Suprapubic skin (tissue), 4 donors: Measurements from ENCODE around the gene OR52W1. TPM values are rescaled to one million over a fixed set of nuclear protein-coding genes. Genes with fewer than 3 reads are reported as not detected.

ENCODE experiments used
- DNase-seq, 2 donors: peaks; one replicate each; pipeline ENCODE4 v3.0.0-alpha.2; 2019; ENCODE audit warnings: low spot score in 2 of 2
- H3K27ac ChIP-seq: fragments of 200-600 bp; sonication (generic); one replicate; pipeline ENCODE4 v1.5.1; 2019
- H3K27me3 ChIP-seq: fragments of 200-600 bp; sonication (generic); one replicate; pipeline ENCODE4 v1.5.1; 2019
- H3K36me3 ChIP-seq: fragments of 200-600 bp; sonication (generic); one replicate; pipeline ENCODE4 v1.5.1; 2019
- H3K4me1 ChIP-seq: fragments of 200-600 bp; sonication (generic); one replicate; pipeline ENCODE4 v1.5.1; 2019
- H3K4me3 ChIP-seq: fragments of 200-600 bp; sonication (generic); one replicate; pipeline ENCODE4 v1.5.1; 2019; ENCODE audit warnings: mild to moderate bottlenecking
- H3K9me3 ChIP-seq: fragments of 200-600 bp; sonication (generic); one replicate; pipeline ENCODE4 v1.5.1; 2019
- EP300 ChIP-seq: sonication (generic); formaldehyde crosslinking; IDR thresholded peaks from one replicate; pipeline ENCODE4 v1.6.1; 2017; ENCODE audit warnings: antibody characterized with exemption
- POLR2A ChIP-seq, 2 donors: fragments of 450-650 bp; IDR thresholded peaks; one replicate each; pipeline ENCODE4 v1.6.1; 2017; ENCODE audit warnings: antibody characterized with exemption in 2 of 2, mild to moderate bottlenecking in 2 of 2, moderate library complexity in 2 of 2
- POLR2AphosphoS5 ChIP-seq, 3 donors: sonication (generic); formaldehyde crosslinking; IDR thresholded peaks; one replicate each; pipeline ENCODE4 v1.6.1; 2017; ENCODE audit warnings: antibody characterized with exemption in 3 of 3
- WGBS: methylation state at CpG from one replicate; pipeline ENCODE4 v1.1.5; 2018; 5-methylcytosine and 5-hydroxymethylcytosine counted together
- total RNA-seq, 4 donors: library from RNA; depleted of rRNA; stranded (reverse); fragments of >200 nt; gene quantifications; one replicate each; pipeline ENCODE4 v1.1.0, GENCODE V29; 2016
- TF ChIP-seq, protein P1 (sequence below), 2 donors: fragments of 200-600 bp in 1 of 2; fragments of 450-650 bp in 1 of 2; sonication (generic) in 1 of 2; IDR thresholded peaks; one replicate each; pipeline ENCODE4 v1.5.1; 2016 to 2019; ENCODE audit warnings: antibody characterized with exemption in 2 of 2, mild to moderate bottlenecking in 1 of 2, moderate library complexity in 1 of 2

The OR52W1 gene
- total RNA-seq, 4 donors from 2014 or later = not detected

DNA sequence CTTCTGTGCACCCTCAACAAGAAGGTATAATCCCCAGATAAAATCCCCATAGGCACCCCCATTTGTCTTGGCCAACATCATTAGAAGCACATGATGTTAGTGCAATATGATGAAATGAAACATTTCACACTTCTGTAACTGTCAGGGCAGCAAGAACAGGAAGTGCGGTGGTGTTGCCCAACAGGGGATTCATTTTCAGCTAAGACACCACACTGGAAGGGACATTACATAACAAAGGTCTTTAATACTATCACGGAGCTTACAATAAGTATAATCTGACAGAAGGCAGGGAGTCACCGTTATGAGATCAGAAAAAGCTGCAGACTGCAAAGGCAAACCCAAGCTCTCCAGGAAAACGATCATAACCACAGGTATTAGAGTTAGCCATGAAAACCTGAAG is 2.0 kb downstream of the OR52W1 start:
- H3K4me1 ChIP-seq = peaks cover 4% of the 10 kb centered on the region
- H3K27me3 ChIP-seq = no peaks in the 10 kb centered on the region
- DNase-seq = no peak
- H3K9me3 ChIP-seq = no peaks in the 10 kb centered on the region
- no peak overlapping the region for H3K4me3 ChIP-seq
- TF ChIP-seq, protein P1, sequence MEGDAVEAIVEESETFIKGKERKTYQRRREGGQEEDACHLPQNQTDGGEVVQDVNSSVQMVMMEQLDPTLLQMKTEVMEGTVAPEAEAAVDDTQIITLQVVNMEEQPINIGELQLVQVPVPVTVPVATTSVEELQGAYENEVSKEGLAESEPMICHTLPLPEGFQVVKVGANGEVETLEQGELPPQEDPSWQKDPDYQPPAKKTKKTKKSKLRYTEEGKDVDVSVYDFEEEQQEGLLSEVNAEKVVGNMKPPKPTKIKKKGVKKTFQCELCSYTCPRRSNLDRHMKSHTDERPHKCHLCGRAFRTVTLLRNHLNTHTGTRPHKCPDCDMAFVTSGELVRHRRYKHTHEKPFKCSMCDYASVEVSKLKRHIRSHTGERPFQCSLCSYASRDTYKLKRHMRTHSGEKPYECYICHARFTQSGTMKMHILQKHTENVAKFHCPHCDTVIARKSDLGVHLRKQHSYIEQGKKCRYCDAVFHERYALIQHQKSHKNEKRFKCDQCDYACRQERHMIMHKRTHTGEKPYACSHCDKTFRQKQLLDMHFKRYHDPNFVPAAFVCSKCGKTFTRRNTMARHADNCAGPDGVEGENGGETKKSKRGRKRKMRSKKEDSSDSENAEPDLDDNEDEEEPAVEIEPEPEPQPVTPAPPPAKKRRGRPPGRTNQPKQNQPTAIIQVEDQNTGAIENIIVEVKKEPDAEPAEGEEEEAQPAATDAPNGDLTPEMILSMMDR (IDR thresholded peaks at IDR 0.05) = no peak
- TF ChIP-seq POLR2AphosphoS5 (IDR thresholded peaks at IDR 0.05) = peak in 1 of 3 donors; percentile 64
- 72% methylated on average over 4 of the region's 4 CpGs for WGBS
- no peak overlapping the region for H3K27ac ChIP-seq
- peaks cover 13% of the 10 kb centered on the region for H3K36me3 ChIP-seq

DNA sequence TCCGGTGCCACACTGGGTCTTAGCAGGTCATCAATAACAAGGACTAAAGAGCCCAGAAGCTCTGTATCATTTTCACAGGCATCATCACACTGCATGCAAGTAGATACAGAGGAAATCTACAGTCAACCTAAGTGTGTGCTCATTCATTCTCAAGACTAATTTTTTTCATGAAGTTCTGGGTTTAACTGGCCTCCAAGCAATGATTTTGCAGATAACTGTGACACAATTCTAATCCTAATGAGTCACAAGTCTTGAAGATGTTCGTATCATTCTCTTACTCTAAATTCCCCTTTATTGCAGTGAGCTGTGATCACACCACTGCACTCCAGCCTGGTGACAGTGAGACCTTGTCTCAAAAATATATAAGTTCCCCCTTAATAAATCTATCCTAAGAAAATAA is 2.5 kb downstream of the OR52W1 start:
- Histone ChIP-seq H3K4me3 (no peak overlapping the region), H3K27ac (no peak overlapping the region), H3K9me3 (no peaks in the 10 kb centered on the region), H3K4me1 (peaks cover 4% of the 10 kb centered on the region), H3K36me3 (peaks cover 14% of the 10 kb centered on the region), H3K27me3 (no peaks in the 10 kb centered on the region)
- WGBS = 34% methylated on average over 1 of the region's 2 CpGs
- no peak for DNase-seq
- TF ChIP-seq, protein P1 (IDR thresholded peaks at IDR 0.05) = no peak
- TF ChIP-seq EP300 (no peak), POLR2A (IDR thresholded peaks at IDR 0.05) (no peak), POLR2AphosphoS5 (IDR thresholded peaks at IDR 0.05) (no peak)

DNA sequence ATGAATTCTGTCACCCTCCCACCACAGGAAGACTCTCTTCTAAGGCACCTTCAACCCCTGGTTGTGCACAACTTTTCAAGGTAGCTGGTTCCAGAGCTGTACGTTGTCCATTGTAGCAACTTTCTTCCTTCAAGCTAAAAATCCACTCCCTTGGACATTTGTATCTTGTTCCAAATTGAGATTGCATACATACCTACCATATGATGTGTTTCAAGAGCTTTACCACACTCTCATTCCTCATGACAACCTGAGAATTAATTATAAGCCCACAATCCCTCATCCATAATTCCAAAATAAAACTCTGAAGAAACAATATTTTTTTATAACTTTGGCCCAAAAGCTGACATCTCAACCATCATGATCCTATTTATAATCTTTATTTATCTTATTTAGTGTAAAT is 3.0 kb downstream of the OR52W1 start:
- WGBS = 81% methylated on average over 1 of the region's 1 CpG

DNA sequence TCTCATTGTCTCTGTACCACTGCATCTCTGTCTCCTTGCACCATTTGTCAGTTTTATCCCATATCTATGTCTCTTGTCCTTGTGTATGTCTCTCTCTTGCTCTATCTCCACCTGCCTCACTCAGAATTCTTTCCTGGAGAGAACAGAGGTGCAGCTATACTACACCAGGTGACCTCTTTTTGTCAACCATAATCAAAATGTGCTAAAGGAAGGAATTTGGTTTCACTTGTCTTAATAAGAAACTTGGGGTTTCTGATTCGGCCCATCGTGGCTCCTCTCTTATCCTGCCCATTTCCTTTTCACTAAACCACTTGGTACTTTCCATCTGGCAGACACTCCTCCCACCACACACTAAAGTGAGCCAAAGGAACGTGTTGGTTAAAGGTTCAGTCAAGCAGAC is 4.3 kb downstream of the OR52W1 start:
- H3K4me1 ChIP-seq = peaks cover 4% of the 10 kb centered on the region
- H3K27ac ChIP-seq = no peak overlapping the region
- DNase-seq = no peak
- H3K36me3 ChIP-seq = peaks cover 32% of the 10 kb centered on the region
- TF ChIP-seq EP300 (no peak), POLR2AphosphoS5 (IDR thresholded peaks at IDR 0.05) (no peak), POLR2A (IDR thresholded peaks at IDR 0.05) (no peak)
- TF ChIP-seq, protein P1 (IDR thresholded peaks at IDR 0.05) = no peak
- H3K4me3 ChIP-seq = no peak overlapping the region
- H3K27me3 ChIP-seq = no peaks in the 10 kb centered on the region
- no peaks in the 10 kb centered on the region for H3K9me3 ChIP-seq
- WGBS = 54% methylated on average over 3 of the region's 3 CpGs

More for the DNA sequence above, 3.0 kb downstream of the OR52W1 start:
- H3K4me1 ChIP-seq = peaks cover 4% of the 10 kb centered on the region
- no peaks in the 10 kb centered on the region for H3K27me3 ChIP-seq
- no peaks in the 10 kb centered on the region for H3K9me3 ChIP-seq
- no peak for DNase-seq
- no peak overlapping the region for H3K27ac ChIP-seq
- no peak overlapping the region for H3K4me3 ChIP-seq
- H3K36me3 ChIP-seq = peaks cover 19% of the 10 kb centered on the region
- TF ChIP-seq, protein P1 (IDR thresholded peaks at IDR 0.05) = no peak
- no peak for TF ChIP-seq POLR2AphosphoS5 (IDR thresholded peaks at IDR 0.05)
- TF ChIP-seq POLR2A (IDR thresholded peaks at IDR 0.05) = no peak
- TF ChIP-seq EP300 = no peak

DNA sequence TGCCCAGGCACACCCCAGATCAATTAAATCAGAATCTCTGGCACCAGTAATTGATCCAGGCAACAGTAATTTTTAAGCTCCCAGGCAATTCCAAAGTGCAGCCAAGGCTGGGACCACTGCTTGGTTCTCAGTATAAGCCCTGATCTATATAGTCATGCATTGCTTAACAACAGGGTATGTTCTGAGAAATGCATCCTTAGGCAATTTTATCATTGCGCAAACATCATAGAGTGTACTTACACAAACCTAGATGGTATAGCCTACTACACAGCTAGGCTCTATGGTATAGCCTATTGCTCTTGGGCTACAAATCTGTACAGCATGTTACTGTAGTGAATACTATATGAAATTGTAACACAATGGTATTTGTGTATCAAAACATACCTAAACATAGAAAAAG is 5.7 kb downstream of the OR52W1 start:
- Histone ChIP-seq H3K4me1 (peaks cover 4% of the 10 kb centered on the region), H3K9me3 (no peaks in the 10 kb centered on the region), H3K4me3 (no peak overlapping the region), H3K36me3 (peaks cover 46% of the 10 kb centered on the region), H3K27ac (no peak overlapping the region), H3K27me3 (no peaks in the 10 kb centered on the region)
- DNase-seq = no peak
- WGBS = 100% methylated on average over 1 of the region's 1 CpG
- TF ChIP-seq POLR2AphosphoS5 (IDR thresholded peaks at IDR 0.05) (no peak), POLR2A (IDR thresholded peaks at IDR 0.05) (no peak)
- TF ChIP-seq, protein P1 (IDR thresholded peaks at IDR 0.05) = no peak
